Natural killer cell (primary cell): Measurements from ENCODE around the gene HTRA1. TPM values are rescaled to one million over a fixed set of nuclear protein-coding genes. Genes with fewer than 3 reads are reported as not detected.

Experiments
- ATAC-seq, 3 donors: fragments of 150-1000 bp in 2 of 3; fragments of 200-7000 bp in 1 of 3; cut with Tn5 transposase; 1 replicate in 1 of 3; 2 replicates in 2 of 3; pipeline ENCODE4 v1.10.0; 2021; ENCODE audit warnings: mild to moderate bottlenecking in 2 of 3, moderate library complexity in 2 of 3
- DNase-seq, 2 donors: peaks; one replicate each; pipeline versions ENCODE4 v3.0.0 to v3.0.0-alpha.2; 2013 to 2021; ENCODE audit warnings: mixed read lengths in 1 of 2
- H3K27ac ChIP-seq: one replicate; pipeline ENCODE4 v1.5.1; 2013; ENCODE audit warnings: mild to moderate bottlenecking, low read length
- H3K27me3 ChIP-seq: one replicate; pipeline ENCODE4 v1.6.1; 2013; ENCODE audit warnings: low read length; ENCODE audit not compliant: control insufficient read depth, insufficient read depth
- H3K36me3 ChIP-seq: one replicate; pipeline ENCODE4 v1.6.1; 2013; ENCODE audit warnings: low read length; ENCODE audit not compliant: control insufficient read depth, insufficient read depth
- H3K4me1 ChIP-seq: one replicate; pipeline ENCODE4 v1.6.1; 2013; ENCODE audit warnings: low read length; ENCODE audit not compliant: control insufficient read depth, insufficient read depth
- H3K4me3 ChIP-seq: one replicate; pipeline ENCODE4 v1.5.1; 2013; ENCODE audit warnings: low read length
- H3K9me3 ChIP-seq: one replicate; pipeline ENCODE4 v1.6.1; 2013; ENCODE audit warnings: low read length; ENCODE audit not compliant: control insufficient read depth, insufficient read depth
- H3K27ac Mint-ChIP-seq, 2 donors: one replicate each; pipeline ENCODE4 v1.8.0; 2022; ENCODE audit warnings: mild to moderate bottlenecking in 2 of 2, mixed read lengths in 2 of 2, moderate library complexity in 1 of 2
- H3K27me3 Mint-ChIP-seq, 2 donors: one replicate each; pipeline ENCODE4 v1.8.0; 2022; ENCODE audit warnings: low read depth in 2 of 2, mixed read lengths in 2 of 2
- H3K36me3 Mint-ChIP-seq: one replicate; pipeline ENCODE4 v1.8.0; 2022; ENCODE audit warnings: mixed read lengths
- H3K4me1 Mint-ChIP-seq, 2 donors: one replicate each; pipeline ENCODE4 v1.8.0; 2022; ENCODE audit warnings: mixed read lengths in 2 of 2
- H3K4me3 Mint-ChIP-seq: one replicate; pipeline ENCODE4 v1.8.0; 2022; ENCODE audit warnings: mild to moderate bottlenecking, moderate library complexity, mixed read lengths
- H3K9me3 Mint-ChIP-seq, 2 donors: one replicate each; pipeline ENCODE4 v1.8.0; 2022; ENCODE audit warnings: mixed read lengths in 2 of 2
- CTCF ChIP-seq: fragments of 200-600 bp; IDR thresholded peaks from one replicate; pipeline ENCODE4 v1.8.0; 2022; ENCODE audit warnings: antibody characterized with exemption
- WGBS: methylation state at CpG from one replicate; pipeline ENCODE4 v1.1.7; 2013; ENCODE audit warnings: missing lambda C conversion rate; ENCODE audit not compliant: insufficient coverage; 5-methylcytosine and 5-hydroxymethylcytosine counted together
- intact Hi-C: fragments of 100-400 bp; cut with micrococcal nuclease; formaldehyde crosslinking; loops from one replicate; pipeline ENCODE4 v1.14.2; 2022
- total RNA-seq, 4 donors: library from RNA; stranded (reverse); fragments of 120-200 nt in 1 of 4; gene quantifications; one replicate each; pipeline versions ENCODE4 v1.2.3 to v1.2.4, GENCODE V29; 2013 to 2022

The HTRA1 gene
- total RNA-seq, 3 donors from 2014 or later (not counting 1 experiment from before 2014, with no cell fraction given) = not detected

- Mint-ChIP-seq H3K27ac (no peak overlapping the region), H3K27me3 (peaks cover 44 to 55% of the 10 kb centered on the region in 2 donors), H3K4me3 (no peak overlapping the region), H3K9me3 (no peaks in the 10 kb centered on the region), H3K36me3 (no peaks in the 10 kb centered on the region), H3K4me1 (peaks cover 8 to 10% of the 10 kb centered on the region in 2 donors)
- Histone ChIP-seq H3K4me3 (no peak overlapping the region), H3K4me1 (peaks cover 21% of the 10 kb centered on the region), H3K9me3 (no peaks in the 10 kb centered on the region), H3K27ac (no peak overlapping the region), H3K36me3 (no peaks in the 10 kb centered on the region), H3K27me3 (peaks cover 15% of the 10 kb centered on the region)
- no peak for ATAC-seq
- DNase-seq = no peak
- WGBS = 93% methylated on average over 11 of the region's 11 CpGs
- intact Hi-C loops = no loop called here
- no peak for TF ChIP-seq CTCF
These were observed 3.2 kb downstream of the HTRA1 start for GRCh38 chr10:122464586-122464985.

- no peak overlapping the region for H3K27ac Mint-ChIP-seq
- peaks cover 15% of the 10 kb centered on the region for H3K4me1 ChIP-seq
- H3K36me3 Mint-ChIP-seq = no peaks in the 10 kb centered on the region
- TF ChIP-seq CTCF = no peak
- no peak overlapping the region for H3K27ac ChIP-seq
- peaks cover 42 to 59% of the 10 kb centered on the region in 2 donors for H3K27me3 Mint-ChIP-seq
- WGBS = 81% methylated on average over 6 of the region's 6 CpGs
- H3K4me3 ChIP-seq = no peak overlapping the region
- ATAC-seq = no peak
- intact Hi-C loops = no loop called here
- no peak for DNase-seq
- no peaks in the 10 kb centered on the region for H3K9me3 Mint-ChIP-seq
- H3K9me3 ChIP-seq = no peaks in the 10 kb centered on the region
- H3K4me1 Mint-ChIP-seq = peaks cover 8 to 10% of the 10 kb centered on the region in 2 donors
- no peak overlapping the region for H3K4me3 Mint-ChIP-seq
- H3K27me3 ChIP-seq = peaks cover 5% of the 10 kb centered on the region
- H3K36me3 ChIP-seq = no peaks in the 10 kb centered on the region
These were observed 4.2 kb downstream of the HTRA1 start for GRCh38 chr10:122465401-122466040.

GRCh38 chr10:122466951-122467381 lies 5.6 kb downstream of the HTRA1 start:
- intact Hi-C loops = no loop called here
- Histone ChIP-seq H3K4me3 (no peak overlapping the region), H3K4me1 (peaks cover 11% of the 10 kb centered on the region), H3K27me3 (peaks cover 2% of the 10 kb centered on the region), H3K36me3 (no peaks in the 10 kb centered on the region), H3K9me3 (no peaks in the 10 kb centered on the region), H3K27ac (no peak overlapping the region)
- Mint-ChIP-seq H3K4me3 (no peak overlapping the region), H3K27me3 (peaks cover 39 to 73% of the 10 kb centered on the region in 2 donors), H3K4me1 (peaks cover 8 to 10% of the 10 kb centered on the region in 2 donors), H3K27ac (no peak overlapping the region), H3K9me3 (no peaks in the 10 kb centered on the region), H3K36me3 (no peaks in the 10 kb centered on the region)
- WGBS = 75% methylated on average over 8 of the region's 8 CpGs
- TF ChIP-seq CTCF = no peak
- ATAC-seq = no peak
- no peak for DNase-seq

DNA sequence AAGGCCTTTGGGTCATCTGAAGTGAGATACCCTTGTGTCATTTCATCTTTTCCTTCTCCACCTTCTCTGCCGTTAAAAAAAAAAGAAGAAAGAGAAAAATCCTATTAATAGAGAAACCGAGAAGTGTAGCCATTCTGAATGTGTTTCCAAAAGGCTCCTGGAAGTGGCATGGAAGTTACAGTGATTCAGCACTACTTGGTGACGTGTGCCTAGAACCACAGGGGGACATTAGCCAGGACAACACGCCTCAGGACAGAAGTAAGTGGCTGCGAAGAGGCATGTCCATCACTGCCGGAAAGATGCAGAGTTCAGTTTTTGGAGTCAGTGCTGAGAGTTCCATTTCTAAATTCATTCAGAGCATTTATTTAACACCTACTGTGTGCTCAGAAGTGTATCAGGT lies 6.3 kb downstream of the HTRA1 start:
- Histone ChIP-seq H3K4me1 (peaks cover 3% of the 10 kb centered on the region), H3K9me3 (no peaks in the 10 kb centered on the region), H3K36me3 (no peaks in the 10 kb centered on the region), H3K27ac (no peak overlapping the region), H3K27me3 (peaks cover 2% of the 10 kb centered on the region), H3K4me3 (no peak overlapping the region)
- H3K9me3 Mint-ChIP-seq = no peaks in the 10 kb centered on the region
- intact Hi-C loops = no loop called here
- no peak overlapping the region for H3K4me3 Mint-ChIP-seq
- no peaks in the 10 kb centered on the region for H3K36me3 Mint-ChIP-seq
- peaks cover 4% of the 10 kb centered on the region in 2 donors for H3K4me1 Mint-ChIP-seq
- H3K27ac Mint-ChIP-seq = no peak overlapping the region
- WGBS = 78% methylated on average over 6 of the region's 6 CpGs
- DNase-seq (no peak), ATAC-seq (no peak)
- H3K27me3 Mint-ChIP-seq = peaks cover 34 to 69% of the 10 kb centered on the region in 2 donors
- no peak for TF ChIP-seq CTCF
